IMR-90 (cell line): Measurements from ENCODE around the gene PTGS2. TPM values are rescaled to one million over a fixed set of nuclear protein-coding genes. Genes with fewer than 3 reads are reported as not detected.

Source experiments
- ATAC-seq: fragments of 200-7000 bp; cut with Tn5 transposase; 2 replicates; pipeline ENCODE4 v1.9.1; 2020; ENCODE audit warnings: low read depth, mild to moderate bottlenecking, moderate library complexity
- BruUV-seq: library from RNA; stranded (reverse); fragments of 400-500 nt; replicated peaks from 2 replicates; lab custom pipeline; 2021; lab: Mats Ljungman, UMichigan
- CTCF ChIA-PET: fragments of 300-600 bp; formaldehyde crosslinking; extraction: SDS; loops from one replicate; lab custom pipeline; 2021; ENCODE audit warnings: antibody characterized with exemption; lab: Yijun Ruan, JAX
- POLR2A ChIA-PET: fragments of 300-600 bp; sonication (Branson Sonifier 250); formaldehyde crosslinking; loops from one replicate; lab custom pipeline; 2022; ENCODE audit warnings: antibody characterized with exemption; ENCODE audit not compliant: unreplicated experiment; lab: Charles Lee
- DNase-seq: peaks from one replicate; pipeline ENCODE4 v3.0.0; 2013
- H2AFZ ChIP-seq: replicated peaks from 2 replicates; pipeline ENCODE3; 2013; ENCODE audit warnings: low read length, mild to moderate bottlenecking; ENCODE audit not compliant: poor library complexity
- H2AK5ac ChIP-seq: 2 replicates; pipeline ENCODE4 v1.6.1; 2013; ENCODE audit warnings: low read depth, low read length, inconsistent platforms
- H2AK9ac ChIP-seq: replicated peaks from 2 replicates; pipeline ENCODE3; 2013; ENCODE audit warnings: mild to moderate bottlenecking, low read depth, low read length, moderate library complexity; ENCODE audit not compliant: poor library complexity
- H2BK120ac ChIP-seq: 2 replicates; pipeline ENCODE4 v1.6.1; 2013; ENCODE audit warnings: low read depth, low read length, inconsistent platforms
- H2BK15ac ChIP-seq: 3 replicates; pipeline ENCODE4 v1.6.1; 2013; ENCODE audit warnings: low read depth, low read length, inconsistent platforms
- H2BK20ac ChIP-seq: 2 replicates; pipeline ENCODE4 v1.6.1; 2013; ENCODE audit warnings: low read depth, mild to moderate bottlenecking, inconsistent platforms, low read length, moderate library complexity
- H2BK5ac ChIP-seq: 2 replicates; pipeline ENCODE4 v1.6.1; 2013; ENCODE audit warnings: mild to moderate bottlenecking, low read depth, low read length, inconsistent platforms; ENCODE audit not compliant: poor library complexity, severe bottlenecking
- H3K14ac ChIP-seq: replicated peaks from 2 replicates; pipeline ENCODE4 v1.6.1; 2013; ENCODE audit warnings: low read depth, low read length, inconsistent platforms
- H3K18ac ChIP-seq: 2 replicates; pipeline ENCODE4 v1.6.1; 2013; ENCODE audit warnings: low read depth, low read length, control low read depth
- H3K23ac ChIP-seq: 2 replicates; pipeline ENCODE4 v1.6.1; 2013; ENCODE audit warnings: low read depth, low read length, inconsistent platforms
- H3K27ac ChIP-seq: 2 replicates; pipeline ENCODE4 v1.5.1; 2013; ENCODE audit warnings: mild to moderate bottlenecking, control low read depth, low read length; ENCODE audit not compliant: insufficient read depth
- H3K27me3 ChIP-seq: 2 replicates; pipeline ENCODE4 v1.6.1; 2013; ENCODE audit warnings: low read length; ENCODE audit not compliant: control insufficient read depth, insufficient read depth
- H3K36me3 ChIP-seq: 2 replicates; pipeline ENCODE4 v1.6.1; 2013; ENCODE audit warnings: low read length, mixed read lengths; ENCODE audit not compliant: control insufficient read depth, insufficient read depth
- H3K4ac ChIP-seq: 2 replicates; pipeline ENCODE4 v1.6.1; 2013; ENCODE audit warnings: low read depth, low read length, inconsistent platforms
- H3K4me1 ChIP-seq: 2 replicates; pipeline ENCODE4 v1.6.1; 2013; ENCODE audit warnings: low read length, mixed read lengths; ENCODE audit not compliant: control insufficient read depth, insufficient read depth
- H3K4me2 ChIP-seq: 2 replicates; pipeline ENCODE4 v1.6.1; 2013; ENCODE audit warnings: low read depth, mild to moderate bottlenecking, control low read depth, low read length, moderate library complexity
- H3K4me3 ChIP-seq: 2 replicates; pipeline ENCODE4 v1.5.1; 2013; ENCODE audit warnings: low read depth, mild to moderate bottlenecking, control low read depth, low read length, moderate library complexity; ENCODE audit not compliant: insufficient read depth
- H3K56ac ChIP-seq: 2 replicates; pipeline ENCODE4 v1.6.1; 2013; ENCODE audit warnings: low read length, inconsistent platforms; ENCODE audit not compliant: insufficient read depth; ENCODE audit errors: extremely low read depth
- H3K79me1 ChIP-seq, 2 experiments: 2 replicates each; pipeline ENCODE4 v1.6.1; 2013; ENCODE audit warnings: low read length in 2 of 2, inconsistent platforms in 1 of 2, low read depth in 1 of 2
- H3K9ac ChIP-seq: 2 replicates; pipeline ENCODE4 v1.6.1; 2013; ENCODE audit warnings: low read depth, low read length, control low read depth
- H3K9me1 ChIP-seq: 2 replicates; pipeline ENCODE4 v1.6.1; 2013; ENCODE audit warnings: low read length, inconsistent platforms; ENCODE audit not compliant: insufficient read depth
- H3K9me3 ChIP-seq: 2 replicates; pipeline ENCODE4 v1.6.1; 2013; ENCODE audit warnings: low read length; ENCODE audit not compliant: control insufficient read depth, insufficient read depth
- H4K20me1 ChIP-seq: 2 replicates; pipeline ENCODE4 v1.6.1; 2013; ENCODE audit warnings: low read length, inconsistent platforms; ENCODE audit not compliant: insufficient read depth
- H4K5ac ChIP-seq: 2 replicates; pipeline ENCODE4 v1.6.1; 2013; ENCODE audit warnings: mild to moderate bottlenecking, low read depth, low read length, control low read depth
- H4K8ac ChIP-seq, 2 experiments: 2 replicates each; pipeline ENCODE4 v1.6.1; 2013; ENCODE audit warnings: low read depth in 2 of 2, low read length in 2 of 2, control low read depth in 1 of 2, inconsistent platforms in 1 of 2
- H4K91ac ChIP-seq: 2 replicates; pipeline ENCODE4 v1.6.1; 2013; ENCODE audit warnings: low read depth, low read length, inconsistent platforms; ENCODE audit not compliant: insufficient read depth
- BHLHE40 ChIP-seq: fragments of 150-350 bp; IDR thresholded peaks from 2 replicates; pipeline ENCODE4 v1.6.1; 2016; ENCODE audit warnings: mild to moderate bottlenecking, low read depth, low read length
- CEBPB ChIP-seq: IDR thresholded peaks from 2 replicates; pipeline ENCODE4 v1.6.1; 2012; ENCODE audit warnings: low read depth, low read length, improper control_type of control experiment
- CHD1 ChIP-seq: IDR thresholded peaks from 2 replicates; pipeline ENCODE4 v1.6.1; 2012; ENCODE audit warnings: low read depth, low read length, improper control_type of control experiment
- ELK1 ChIP-seq: fragments of 150-350 bp; IDR thresholded peaks from 2 replicates; pipeline ENCODE4 v1.6.1; 2016; ENCODE audit warnings: low read depth, mild to moderate bottlenecking, low read length, moderate library complexity, borderline replicate concordance
- FOS ChIP-seq: fragments of 150-350 bp; IDR thresholded peaks from 2 replicates; pipeline ENCODE4 v1.6.1; 2016; ENCODE audit warnings: low read depth, low read length
- MAFK ChIP-seq: IDR thresholded peaks from 2 replicates; pipeline ENCODE4 v1.6.1; 2012; ENCODE audit warnings: low read depth, low read length, improper control_type of control experiment
- MAZ ChIP-seq: IDR thresholded peaks from 2 replicates; pipeline ENCODE4 v1.6.1; 2012; ENCODE audit warnings: low read depth, mild to moderate bottlenecking, low read length, improper control_type of control experiment, moderate library complexity, borderline replicate concordance
- MXI1 ChIP-seq: IDR thresholded peaks from 2 replicates; pipeline ENCODE4 v1.6.1; 2012; ENCODE audit warnings: low read depth, mild to moderate bottlenecking, low read length, moderate library complexity, borderline replicate concordance
- RCOR1 ChIP-seq: IDR thresholded peaks from 2 replicates; pipeline ENCODE4 v1.6.1; 2012; ENCODE audit warnings: mild to moderate bottlenecking, low read length, improper control_type of control experiment; ENCODE audit not compliant: insufficient replicate concordance
- RFX5 ChIP-seq: IDR thresholded peaks from 2 replicates; pipeline ENCODE4 v1.8.0; 2012; ENCODE audit warnings: low read depth, mild to moderate bottlenecking, low read length, moderate library complexity
- WGBS, 2 experiments: methylation state at CpG; one replicate each; pipeline versions ENCODE4 v1.1.5 to v1.1.7; 2013; ENCODE audit warnings: missing lambda C conversion rate in 2 of 2; ENCODE audit not compliant: insufficient read length in 1 of 2; ENCODE audit errors: extremely low coverage in 2 of 2; 5-methylcytosine and 5-hydroxymethylcytosine counted together
- dilution Hi-C: fragments of 300-500 bp; cut with HindIII; formaldehyde crosslinking; loops from one replicate; pipeline ENCODE4 v1.14.3; 2018; ENCODE audit warnings: low sequenced_read_pairs; ENCODE audit not compliant: unreplicated experiment
- in situ Hi-C: fragments of 300-500 bp; cut with MboI; formaldehyde crosslinking; loops from 3 replicates; pipeline ENCODE4 v1.14.3; 2019; ENCODE audit warnings: low sequenced_read_pairs, inconsistent platforms, mixed read lengths
- intact Hi-C: fragments of 100-400 bp; cut with micrococcal nuclease; formaldehyde crosslinking; loops from 2 replicates; pipeline ENCODE4 v1.10.0; 2022
- polyA plus RNA-seq, 3 experiments: library from polyadenylated mRNA; depleted of rRNA; stranded (reverse); fragments of >200 nt; gene quantifications; 2 replicates each; pipeline ENCODE4 v1.2.3, GENCODE V29; 2012; ENCODE audit warnings: low replicate concordance in 1 of 3
- total RNA-seq: library from RNA; depleted of rRNA; stranded (reverse); fragments of >200 nt; gene quantifications from 2 replicates; pipeline ENCODE4 v1.2.3, GENCODE V29; 2012
- TF ChIP-seq, protein P1 (sequence below): fragments of 150-350 bp; IDR thresholded peaks from 2 replicates; pipeline ENCODE4 v1.6.1; 2017; ENCODE audit warnings: mild to moderate bottlenecking, antibody characterized with exemption, low read length, low read depth

Gene PTGS2
- total and polyA plus RNA-seq, 2 of the 4 experiments (the other 2 are of a cell fraction): 3.4 to 4.8 TPM

GRCh38 chr1:186717286-186717685, 37.1 kb upstream of the PTGS2 start:
- Histone ChIP-seq H3K4ac (no peak overlapping the region), H3K4me2 (no peak overlapping the region), H3K14ac (no peak overlapping the region), H3K9ac (no peak overlapping the region), H4K8ac (no peak overlapping the region), H4K20me1 (no peaks in the 10 kb centered on the region), H2AFZ (no peak overlapping the region), H3K4me3 (no peak overlapping the region), H3K18ac (no peak overlapping the region), H2BK120ac (no peak overlapping the region), H2BK15ac (no peak overlapping the region), H2BK5ac (no peak overlapping the region), H4K91ac (no peak overlapping the region), H2BK20ac (no peak overlapping the region), H3K23ac (no peak overlapping the region), H3K27ac (no peak overlapping the region), H3K9me3 (no peaks in the 10 kb centered on the region), H4K5ac (no peak overlapping the region), H3K9me1 (no peaks in the 10 kb centered on the region), H3K79me1 (no peaks in the 10 kb centered on the region), H3K4me1 (no peaks in the 10 kb centered on the region), H3K56ac (no peak overlapping the region), H2AK5ac (no peak overlapping the region), H3K36me3 (no peaks in the 10 kb centered on the region), H3K27me3 (no peaks in the 10 kb centered on the region), H2AK9ac (no peak overlapping the region)
- WGBS, 2 experiments: no CpG with 5 or more reads among the region's 2 CpGs
- in situ Hi-C loops: no loop called here
- TF ChIP-seq FOS (no peak), RCOR1 (no peak), ELK1 (no peak), CHD1 (no peak), MAZ (no peak), BHLHE40 (no peak), CEBPB (no peak), MAFK (no peak), RFX5 (no peak), MXI1 (no peak)
- TF ChIP-seq, protein P1, sequence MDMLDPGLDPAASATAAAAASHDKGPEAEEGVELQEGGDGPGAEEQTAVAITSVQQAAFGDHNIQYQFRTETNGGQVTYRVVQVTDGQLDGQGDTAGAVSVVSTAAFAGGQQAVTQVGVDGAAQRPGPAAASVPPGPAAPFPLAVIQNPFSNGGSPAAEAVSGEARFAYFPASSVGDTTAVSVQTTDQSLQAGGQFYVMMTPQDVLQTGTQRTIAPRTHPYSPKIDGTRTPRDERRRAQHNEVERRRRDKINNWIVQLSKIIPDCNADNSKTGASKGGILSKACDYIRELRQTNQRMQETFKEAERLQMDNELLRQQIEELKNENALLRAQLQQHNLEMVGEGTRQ: no peak
- no peak for ATAC-seq
- intact Hi-C loops: no loop called here
- ChIA-PET CTCF (no interaction called here), POLR2A (no interaction called here)
- no peak for DNase-seq
- BruUV-seq: no TSS peak
- dilution Hi-C loops: no loop called here
